Left lung (tissue), 10 donors: Measurements from ENCODE around the gene TBC1D14. TPM values are rescaled to one million over a fixed set of nuclear protein-coding genes. Genes with fewer than 3 reads are reported as not detected.
A peak's percentile ranks its signal among the peaks of the same experiment; 100 is the strongest.

Experiments used
- ATAC-seq: fragments of 200-7000 bp; cut with Tn5 transposase; one replicate; pipeline ENCODE4 v1.9.1; 2020; ENCODE audit warnings: moderate library complexity
- DNase-seq, 4 donors: peaks; one replicate each; pipeline ENCODE4 v3.0.0-alpha.2; 2013 to 2020
- H3K27ac ChIP-seq, 2 donors: fragments of 200-600 bp; sonication (generic) in 1 of 2; one replicate each; pipeline versions ENCODE4 v1.5.0 to v1.8.0; 2020 to 2021
- H3K27me3 ChIP-seq, 2 donors: fragments of 200-600 bp; sonication (generic) in 1 of 2; one replicate each; pipeline versions ENCODE4 v1.5.0 to v1.8.0; 2020 to 2021
- H3K36me3 ChIP-seq, 2 donors: fragments of 200-600 bp; sonication (generic) in 1 of 2; one replicate each; pipeline versions ENCODE4 v1.5.0 to v1.8.0; 2020 to 2021
- H3K4me1 ChIP-seq, 2 donors: fragments of 200-600 bp; one replicate each; pipeline ENCODE4 v1.8.0; 2021
- H3K4me3 ChIP-seq, 2 donors: fragments of 200-600 bp; sonication (generic) in 1 of 2; one replicate each; pipeline versions ENCODE4 v1.5.0 to v1.8.0; 2020 to 2021; ENCODE audit warnings: mild to moderate bottlenecking in 1 of 2
- H3K9me3 ChIP-seq, 2 donors: fragments of 200-600 bp; sonication (generic) in 1 of 2; one replicate each; pipeline versions ENCODE4 v1.5.0 to v1.8.0; 2020 to 2021
- CTCF ChIP-seq, 2 donors: fragments of 200-600 bp; sonication (generic) in 1 of 2; IDR thresholded peaks; one replicate each; pipeline versions ENCODE4 v1.5.0 to v1.8.0; 2021; ENCODE audit warnings: antibody characterized with exemption in 2 of 2
- intact Hi-C, 2 donors: fragments of 100-400 bp; cut with DNase I; formaldehyde crosslinking; loops; one replicate each; pipeline versions ENCODE4 v1.11.2 to v1.14.2; 2022
- polyA plus RNA-seq, 6 donors: library from polyadenylated mRNA; unstranded; fragments of 120-200 nt; gene quantifications; one replicate each; pipeline ENCODE4 v1.2.1, GENCODE V29; 2013; ENCODE audit not compliant: insufficient read length in 6 of 6
- total RNA-seq, 2 donors: library from RNA; stranded (reverse); fragmentation: NEBNext Ultra II Directional; extraction: Animal tissue kit (Norgen Biotek cat#: 25700); gene quantifications; one replicate each; pipeline ENCODE4 v1.2.1, GENCODE V29; 2021
- donor health status: DM: no; HTN: yes; CAD: no.
- donor health status: DM: no; HTN: no; CAD: no.

TBC1D14 gene
- total and polyA plus RNA-seq, 8 donors: 39.2 to 73.4 (median 45.1) TPM

DNA sequence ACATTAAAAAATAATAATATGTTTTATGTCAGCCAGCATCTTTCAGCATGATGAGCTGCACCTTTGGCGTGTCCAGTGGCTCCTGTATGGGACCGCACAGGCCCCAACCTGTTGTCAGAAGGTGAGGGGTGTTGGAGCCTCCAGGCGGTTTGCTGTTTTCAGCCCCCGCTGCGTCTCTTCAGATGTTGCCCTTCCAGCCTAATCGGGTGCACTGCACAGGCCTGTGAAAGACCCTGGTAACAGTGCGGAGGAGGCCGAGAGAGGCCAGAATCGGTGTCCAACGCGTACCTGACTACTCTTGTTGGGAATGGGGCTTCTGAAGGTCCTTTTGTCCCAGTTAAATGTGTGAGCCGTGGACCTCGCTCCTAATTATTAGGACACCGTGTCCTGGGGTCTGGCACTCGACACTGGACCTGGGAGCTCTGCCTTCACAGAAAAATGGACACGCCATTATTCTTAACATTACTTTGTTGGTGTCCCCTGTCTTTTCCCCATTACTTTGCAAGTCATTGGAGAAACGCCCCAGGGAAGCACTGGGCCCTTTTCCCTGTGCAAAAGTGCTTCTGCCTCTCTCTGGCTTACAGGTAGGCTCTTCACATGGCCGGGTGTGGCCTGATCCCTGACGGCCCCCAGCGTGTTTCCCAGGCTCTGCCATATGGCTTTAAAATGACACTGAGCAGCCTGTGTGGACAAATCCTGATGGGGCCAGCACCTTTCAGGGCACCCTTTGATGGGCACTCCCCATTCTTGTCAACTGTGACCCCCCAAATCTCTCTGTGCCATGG, 51.2 kb downstream of the TBC1D14 start:
- TF ChIP-seq CTCF (IDR thresholded peaks at IDR 0.05): no peak
- Histone ChIP-seq H3K9me3 (no peaks in the 10 kb centered on the region), H3K36me3 (peaks cover 0 to 4% of the 10 kb centered on the region in 2 donors), H3K27ac (no peak overlapping the region), H3K27me3 (no peaks in the 10 kb centered on the region), H3K4me1 (peaks cover 0 to 48% of the 10 kb centered on the region in 2 donors), H3K4me3 (no peak overlapping the region)
- intact Hi-C loops: no loop called here
- ATAC-seq (no peak), DNase-seq (no peak)

GRCh38 chr4:6961496-6962210, 52.0 kb downstream of the TBC1D14 start:
- no peak overlapping the region for H3K4me3 ChIP-seq
- intact Hi-C loops: no loop called here
- H3K9me3 ChIP-seq: no peaks in the 10 kb centered on the region
- DNase-seq (no peak), ATAC-seq (no peak)
- H3K4me1 ChIP-seq: peaks cover 0 to 41% of the 10 kb centered on the region in 2 donors
- no peaks in the 10 kb centered on the region for H3K27me3 ChIP-seq
- TF ChIP-seq CTCF (IDR thresholded peaks at IDR 0.05): no peak
- no peak overlapping the region for H3K27ac ChIP-seq
- H3K36me3 ChIP-seq: no peaks in the 10 kb centered on the region

- H3K4me3 ChIP-seq: no peak overlapping the region
- H3K27ac ChIP-seq: no peak overlapping the region
- no peaks in the 10 kb centered on the region for H3K9me3 ChIP-seq
- no peak for DNase-seq
- peaks cover 0 to 35% of the 10 kb centered on the region in 2 donors for H3K4me1 ChIP-seq
- intact Hi-C loops: no loop called here
- ATAC-seq: no peak
- no peaks in the 10 kb centered on the region for H3K27me3 ChIP-seq
- peaks cover 0 to 4% of the 10 kb centered on the region in 2 donors for H3K36me3 ChIP-seq
- TF ChIP-seq CTCF (IDR thresholded peaks at IDR 0.05): no peak
Observed at GRCh38 chr4:6962211-6963041, 52.8 kb downstream of the TBC1D14 start.

- H3K27ac ChIP-seq: peak overlapping the region in 1 of 2 donors; percentile 63
- H3K9me3 ChIP-seq: no peaks in the 10 kb centered on the region
- no peak for TF ChIP-seq CTCF (IDR thresholded peaks at IDR 0.05)
- H3K4me3 ChIP-seq: no peak overlapping the region
- DNase-seq: no peak
- no peaks in the 10 kb centered on the region for H3K27me3 ChIP-seq
- peaks cover 0 to 11% of the 10 kb centered on the region in 2 donors for H3K36me3 ChIP-seq
- intact Hi-C loops: no loop called here
- no peak for ATAC-seq
- peaks cover 0 to 35% of the 10 kb centered on the region in 2 donors for H3K4me1 ChIP-seq
Observed at GRCh38 chr4:6963139-6963611, 53.5 kb downstream of the TBC1D14 start.
